ENCODE data around the gene PLEKHA1. TPM values are rescaled to one million over a fixed set of nuclear protein-coding genes. Genes with fewer than 3 reads are reported as not detected.
A peak's percentile ranks its signal among the peaks of the same experiment; 100 is the strongest.

Gene PLEKHA1
- total and polyA plus RNA-seq, 2 of the 13 experiments (the other 11 are each of a cell fraction or from before 2014, with no cell fraction given) = 32.2 to 53.3 TPM

GRCh38 chr10:122344741-122345258 lies 29.7 kb upstream of the PLEKHA1 start (continued):
- no peak for TF ChIP-seq AKNA (CRISPR knock-in tag; IDR thresholded peaks at IDR 0.05; ENCODE audit: borderline replicate concordance)
- TF ChIP-seq FOXA1 (IDR thresholded peaks at IDR 0.05) = no peak
- no peak for TF ChIP-seq FOXA1 (CRISPR knock-in tag; IDR thresholded peaks at IDR 0.05)
- TF ChIP-seq GPBP1L1 (CRISPR knock-in tag; IDR thresholded peaks at IDR 0.05) = no peak
- TF ChIP-seq JUNB (CRISPR knock-in tag; IDR thresholded peaks at IDR 0.05; ENCODE audit: borderline replicate concordance) = peak; percentile 94; the same call in 1 of the 2 replicates
- TF ChIP-seq THAP9 (CRISPR knock-in tag; IDR thresholded peaks at IDR 0.05; ENCODE audit: borderline replicate concordance) = no peak
- no peak for TF ChIP-seq BORCS8-MEF2B (CRISPR knock-in tag; IDR thresholded peaks at IDR 0.05)
- peak; percentile 63; the same call in 1 of the 2 replicates for TF ChIP-seq ZGPAT (CRISPR knock-in tag; IDR thresholded peaks at IDR 0.05)
- TF ChIP-seq CERS6 (CRISPR knock-in tag; IDR thresholded peaks at IDR 0.05) = no peak
- peak; percentile 60 for TF ChIP-seq XRCC5 (optimal IDR thresholded peaks at IDR 0.05; ENCODE audit: low read length)
- TF ChIP-seq SRSF1 (optimal IDR thresholded peaks at IDR 0.05; ENCODE audit: low read depth, low read length) = no peak
- no peak for TF ChIP-seq ZUFSP (CRISPR knock-in tag; IDR thresholded peaks at IDR 0.05; ENCODE audit: borderline replicate concordance)
- TF ChIP-seq KLF12 (CRISPR knock-in tag; IDR thresholded peaks at IDR 0.05; ENCODE audit: borderline replicate concordance) = 0 out of 2 replicates have a peak, but pooled peaks have one; percentile 23
- TF ChIP-seq DNMT1 (CRISPR knock-in tag; IDR thresholded peaks at IDR 0.05) = no peak
- TF ChIP-seq NONO (IDR thresholded peaks at IDR 0.05) = no peak
- TF ChIP-seq NONO (CRISPR knock-in tag; conservative IDR thresholded peaks at IDR 0.05) = no peak; the same call in 1 of the 2 replicates
